Suprapubic skin (tissue), 4 donors: ENCODE data around the gene ROPN1L.

Experiments
- CTCF ChIP-seq, 2 donors: fragments of 200-600 bp in 1 of 2; fragments of 450-650 bp in 1 of 2; sonication (generic) in 1 of 2; IDR thresholded peaks; one replicate each; pipeline ENCODE4 v1.5.1; 2016 to 2019; ENCODE audit warnings: antibody characterized with exemption in 2 of 2, mild to moderate bottlenecking in 1 of 2, moderate library complexity in 1 of 2
- POLR2A ChIP-seq, 2 donors: fragments of 450-650 bp; IDR thresholded peaks; one replicate each; pipeline ENCODE4 v1.6.1; 2017; ENCODE audit warnings: antibody characterized with exemption in 2 of 2, mild to moderate bottlenecking in 2 of 2, moderate library complexity in 2 of 2
- POLR2AphosphoS5 ChIP-seq, 3 donors: sonication (generic); formaldehyde crosslinking; IDR thresholded peaks; one replicate each; pipeline ENCODE4 v1.6.1; 2017; ENCODE audit warnings: antibody characterized with exemption in 3 of 3

- no peak for TF ChIP-seq POLR2A (IDR thresholded peaks at IDR 0.05)
- TF ChIP-seq POLR2AphosphoS5 (IDR thresholded peaks at IDR 0.05) = no peak
- TF ChIP-seq CTCF (IDR thresholded peaks at IDR 0.05) = no peak
These were observed 59.0 kb downstream of the ROPN1L start for GRCh38 chr5:10500669-10501068.
